Measurements from ENCODE around the gene NEK8.

The NEK8 gene

DNA sequence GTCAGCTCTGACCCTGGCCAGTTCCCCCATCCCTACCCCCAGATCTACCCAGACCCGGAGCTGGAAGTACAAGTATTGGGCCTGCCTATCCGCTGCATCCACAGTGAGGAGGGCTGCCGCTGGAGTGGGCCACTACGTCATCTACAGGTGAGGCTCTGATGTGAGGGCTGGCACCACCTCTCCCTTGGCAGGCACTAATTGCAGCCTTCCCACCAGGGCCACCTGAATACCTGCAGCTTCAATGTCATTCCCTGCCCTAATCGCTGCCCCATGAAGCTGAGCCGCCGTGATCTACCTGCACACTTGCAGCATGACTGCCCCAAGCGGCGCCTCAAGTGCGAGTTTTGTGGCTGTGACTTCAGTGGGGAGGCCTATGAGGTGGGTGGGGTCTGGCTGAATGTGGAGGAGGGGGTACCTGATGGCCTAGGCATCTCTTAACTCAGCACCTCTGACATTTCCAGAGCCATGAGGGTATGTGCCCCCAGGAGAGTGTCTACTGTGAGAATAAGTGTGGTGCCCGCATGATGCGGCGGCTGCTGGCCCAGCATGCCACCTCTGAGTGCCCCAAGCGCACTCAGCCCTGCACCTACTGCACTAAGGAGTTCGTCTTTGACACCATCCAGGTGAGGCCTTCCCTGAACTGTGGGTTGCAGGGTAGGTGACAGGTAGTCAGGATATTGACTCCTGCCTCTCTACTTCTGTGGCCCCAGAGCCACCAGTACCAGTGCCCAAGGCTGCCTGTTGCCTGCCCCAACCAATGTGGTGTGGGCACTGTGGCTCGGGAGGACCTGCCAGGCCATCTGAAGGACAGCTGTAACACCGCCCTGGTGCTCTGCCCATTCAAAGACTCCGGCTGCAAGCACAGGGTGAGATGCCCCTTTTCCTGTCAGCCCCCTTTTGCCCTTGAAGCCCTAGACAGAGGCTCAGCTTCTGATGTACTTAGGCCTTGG, 19.5 kb downstream of the NEK8 start:
- Histone ChIP-seq H3F3A (ENCODE audit: insufficient read depth, low read length) (no peaks in the 10 kb centered on the region), H3K9me3 (ENCODE audit: low read length) (no peaks in the 10 kb centered on the region), H3K4me3 (ENCODE audit: low read depth, low read length, poor library complexity, severe bottlenecking) (no peak overlapping the region), H3K4me2 (ENCODE audit: low read length) (peak overlapping the region; percentile 14; the same call in 1 of the 2 replicates), H3K27me3 (ENCODE audit: insufficient read depth, low read length) (no peaks in the 10 kb centered on the region), H2AFZ (ENCODE audit: low read length) (no peak overlapping the region), H3K4me1 (ENCODE audit: insufficient read depth, low read length, severe bottlenecking) (peaks cover 69% of the 10 kb centered on the region), H3K36me3 (ENCODE audit: insufficient read depth, low read length) (peaks cover 76% of the 10 kb centered on the region), H3K27ac (ENCODE audit: low read depth, low read length, poor library complexity, severe bottlenecking) (peak overlapping the region; percentile 85), H3K9me2 (ENCODE audit: low read depth, low read length) (no peaks in the 10 kb centered on the region), H4K20me1 (ENCODE audit: insufficient read depth, low read length) (no peaks in the 10 kb centered on the region), H3K9ac (ENCODE audit: low read length) (no peak overlapping the region; the same call in 1 of the 2 replicates), H3K79me2 (ENCODE audit: insufficient read depth, low read length) (peaks cover 9% of the 10 kb centered on the region)
- no peak for TF ChIP-seq EZH2 (IDR thresholded peaks at IDR 0.05; ENCODE audit: borderline replicate concordance, low read length)
- TF ChIP-seq, protein P1, sequence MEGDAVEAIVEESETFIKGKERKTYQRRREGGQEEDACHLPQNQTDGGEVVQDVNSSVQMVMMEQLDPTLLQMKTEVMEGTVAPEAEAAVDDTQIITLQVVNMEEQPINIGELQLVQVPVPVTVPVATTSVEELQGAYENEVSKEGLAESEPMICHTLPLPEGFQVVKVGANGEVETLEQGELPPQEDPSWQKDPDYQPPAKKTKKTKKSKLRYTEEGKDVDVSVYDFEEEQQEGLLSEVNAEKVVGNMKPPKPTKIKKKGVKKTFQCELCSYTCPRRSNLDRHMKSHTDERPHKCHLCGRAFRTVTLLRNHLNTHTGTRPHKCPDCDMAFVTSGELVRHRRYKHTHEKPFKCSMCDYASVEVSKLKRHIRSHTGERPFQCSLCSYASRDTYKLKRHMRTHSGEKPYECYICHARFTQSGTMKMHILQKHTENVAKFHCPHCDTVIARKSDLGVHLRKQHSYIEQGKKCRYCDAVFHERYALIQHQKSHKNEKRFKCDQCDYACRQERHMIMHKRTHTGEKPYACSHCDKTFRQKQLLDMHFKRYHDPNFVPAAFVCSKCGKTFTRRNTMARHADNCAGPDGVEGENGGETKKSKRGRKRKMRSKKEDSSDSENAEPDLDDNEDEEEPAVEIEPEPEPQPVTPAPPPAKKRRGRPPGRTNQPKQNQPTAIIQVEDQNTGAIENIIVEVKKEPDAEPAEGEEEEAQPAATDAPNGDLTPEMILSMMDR (IDR thresholded peaks at IDR 0.05; ENCODE audit: low read length) = no peak

DNA sequence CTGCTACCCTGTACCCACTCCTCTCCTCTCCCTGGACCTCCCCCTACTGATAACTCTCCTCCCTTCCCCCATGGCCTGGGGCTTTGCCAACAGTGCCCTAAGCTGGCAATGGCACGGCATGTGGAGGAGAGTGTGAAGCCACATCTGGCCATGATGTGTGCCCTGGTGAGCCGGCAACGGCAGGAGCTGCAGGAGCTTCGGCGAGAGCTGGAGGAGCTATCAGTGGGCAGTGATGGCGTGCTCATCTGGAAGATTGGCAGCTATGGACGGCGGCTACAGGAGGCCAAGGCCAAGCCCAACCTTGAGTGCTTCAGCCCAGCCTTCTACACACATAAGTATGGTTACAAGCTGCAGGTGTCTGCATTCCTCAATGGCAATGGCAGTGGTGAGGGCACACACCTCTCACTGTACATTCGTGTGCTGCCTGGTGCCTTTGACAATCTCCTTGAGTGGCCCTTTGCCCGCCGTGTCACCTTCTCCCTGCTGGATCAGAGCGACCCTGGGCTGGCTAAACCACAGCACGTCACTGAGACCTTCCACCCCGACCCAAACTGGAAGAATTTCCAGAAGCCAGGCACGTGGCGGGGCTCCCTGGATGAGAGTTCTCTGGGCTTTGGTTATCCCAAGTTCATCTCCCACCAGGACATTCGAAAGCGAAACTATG, 20.4 kb downstream of the NEK8 start:
- Histone ChIP-seq H2AFZ (ENCODE audit: low read length) (no peak overlapping the region), H3F3A (ENCODE audit: insufficient read depth, low read length) (no peaks in the 10 kb centered on the region), H4K20me1 (ENCODE audit: insufficient read depth, low read length) (no peaks in the 10 kb centered on the region), H3K36me3 (ENCODE audit: insufficient read depth, low read length) (peaks cover 76% of the 10 kb centered on the region), H3K9me3 (ENCODE audit: low read length) (no peaks in the 10 kb centered on the region), H3K4me2 (ENCODE audit: low read length) (peak overlapping the region; percentile 11; the same call in 1 of the 2 replicates), H3K27ac (ENCODE audit: low read depth, low read length, poor library complexity, severe bottlenecking) (peak overlapping the region; percentile 85), H3K9me2 (ENCODE audit: low read depth, low read length) (no peaks in the 10 kb centered on the region), H3K27me3 (ENCODE audit: insufficient read depth, low read length) (no peaks in the 10 kb centered on the region), H3K79me2 (ENCODE audit: insufficient read depth, low read length) (peaks cover 9% of the 10 kb centered on the region), H3K4me1 (ENCODE audit: insufficient read depth, low read length, severe bottlenecking) (peaks cover 64% of the 10 kb centered on the region), H3K9ac (ENCODE audit: low read length) (no peak overlapping the region; the same call in 1 of the 2 replicates), H3K4me3 (ENCODE audit: low read depth, low read length, poor library complexity, severe bottlenecking) (no peak overlapping the region)
- TF ChIP-seq, protein P1 (IDR thresholded peaks at IDR 0.05; ENCODE audit: low read length) = no peak
- no peak for TF ChIP-seq EZH2 (IDR thresholded peaks at IDR 0.05; ENCODE audit: borderline replicate concordance, low read length)

DNA sequence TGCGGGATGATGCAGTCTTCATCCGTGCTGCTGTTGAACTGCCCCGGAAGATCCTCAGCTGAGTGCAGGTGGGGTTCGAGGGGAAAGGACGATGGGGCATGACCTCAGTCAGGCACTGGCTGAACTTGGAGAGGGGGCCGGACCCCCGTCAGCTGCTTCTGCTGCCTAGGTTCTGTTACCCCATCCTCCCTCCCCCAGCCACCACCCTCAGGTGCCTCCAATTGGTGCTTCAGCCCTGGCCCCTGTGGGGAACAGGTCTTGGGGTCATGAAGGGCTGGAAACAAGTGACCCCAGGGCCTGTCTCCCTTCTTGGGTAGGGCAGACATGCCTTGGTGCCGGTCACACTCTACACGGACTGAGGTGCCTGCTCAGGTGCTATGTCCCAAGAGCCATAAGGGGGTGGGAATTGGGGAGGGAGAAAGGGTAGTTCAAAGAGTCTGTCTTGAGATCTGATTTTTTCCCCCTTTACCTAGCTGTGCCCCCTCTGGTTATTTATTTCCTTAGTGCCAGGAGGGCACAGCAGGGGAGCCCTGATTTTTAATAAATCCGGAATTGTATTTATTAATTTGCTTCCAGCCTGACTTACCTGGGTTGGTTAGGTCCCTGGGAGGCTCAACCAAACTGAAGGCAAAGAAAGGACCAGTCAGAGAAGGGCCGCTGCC, 21.1 kb downstream of the NEK8 start:
- H3K9me2 ChIP-seq (ENCODE audit: low read depth, low read length) = no peaks in the 10 kb centered on the region
- H3K36me3 ChIP-seq (ENCODE audit: insufficient read depth, low read length) = peaks cover 73% of the 10 kb centered on the region
- H3K4me2 ChIP-seq (ENCODE audit: low read length) = peak overlapping the region; percentile 11; the same call in 1 of the 2 replicates
- H3K4me1 ChIP-seq (ENCODE audit: insufficient read depth, low read length, severe bottlenecking) = peaks cover 64% of the 10 kb centered on the region
- H3K27me3 ChIP-seq (ENCODE audit: insufficient read depth, low read length) = no peaks in the 10 kb centered on the region
- no peaks in the 10 kb centered on the region for H3F3A ChIP-seq (ENCODE audit: insufficient read depth, low read length)
- peaks cover 4% of the 10 kb centered on the region for H3K79me2 ChIP-seq (ENCODE audit: insufficient read depth, low read length)
- H3K9me3 ChIP-seq (ENCODE audit: low read length) = no peaks in the 10 kb centered on the region
- TF ChIP-seq EZH2 (IDR thresholded peaks at IDR 0.05; ENCODE audit: borderline replicate concordance, low read length) = no peak
- TF ChIP-seq, protein P1 (IDR thresholded peaks at IDR 0.05; ENCODE audit: low read length) = no peak
- no peak overlapping the region for H2AFZ ChIP-seq (ENCODE audit: low read length)
- no peaks in the 10 kb centered on the region for H4K20me1 ChIP-seq (ENCODE audit: insufficient read depth, low read length)
- peak overlapping the region; percentile 85 for H3K27ac ChIP-seq (ENCODE audit: low read depth, low read length, poor library complexity, severe bottlenecking)
- H3K9ac ChIP-seq (ENCODE audit: low read length) = no peak overlapping the region; the same call in 1 of the 2 replicates
- H3K4me3 ChIP-seq (ENCODE audit: low read depth, low read length, poor library complexity, severe bottlenecking) = no peak overlapping the region

Data from OCI-LY1 (cell line).